ENCODE results near the gene RAI1.
A peak's percentile ranks its signal among the peaks of the same experiment; 100 is the strongest.
"Not testable (repeated sequence)": the region's sequence is repeated elsewhere in the genome, so short reads cannot be mapped to it uniquely, and the experiment has no call there.

RAI1 gene

DNA sequence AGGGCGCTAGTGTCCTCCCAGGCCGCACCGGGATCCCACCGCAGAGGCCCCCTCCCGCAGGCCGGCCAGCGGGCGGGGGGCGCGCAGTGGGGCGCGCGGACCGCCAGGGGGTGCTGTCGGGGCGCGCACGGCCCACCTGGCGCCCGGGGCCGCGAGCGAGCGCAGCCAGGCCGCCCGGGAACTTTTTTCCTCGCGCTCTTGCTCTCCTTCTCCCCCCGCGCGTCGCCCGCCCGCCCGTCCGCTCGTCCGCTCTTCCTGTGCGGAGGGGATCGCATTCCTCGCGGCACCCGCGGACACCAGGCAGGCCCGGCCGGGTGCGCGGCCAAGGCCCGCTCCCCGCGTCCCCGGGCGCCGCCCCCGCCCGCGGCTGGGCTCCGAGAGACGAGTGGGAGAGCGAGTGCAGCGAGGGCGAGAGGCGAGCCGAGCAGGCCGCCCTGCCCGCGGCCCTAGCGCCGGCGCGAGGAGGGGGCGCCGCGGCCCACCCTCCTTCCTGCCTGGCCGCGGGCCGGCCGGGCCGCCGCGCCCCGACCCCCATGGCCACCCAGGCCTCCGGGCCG lies at the start of gene RAI1:
Gene RAI1, plus strand, starts transcription at position 272 of the 557 bp plus-strand sequence. CDS start 111,491 bp downstream, outside the sequence.
- DNase-seq = peak; percentile 43

GRCh38 chr17:17632690-17633089 lies 48.6 kb upstream of the RAI1 start:
- DNase-seq = not testable (repeated sequence)

- no peak for DNase-seq
Measured at GRCh38 chr17:17633310-17633709, 47.9 kb upstream of the RAI1 start.

- DNase-seq = peak; percentile 21
Measured at GRCh38 chr17:17635126-17635525, 46.1 kb upstream of the RAI1 start.

GRCh38 chr17:17635537-17636271 lies 45.6 kb upstream of the RAI1 start:
- DNase-seq = not testable (repeated sequence)

DNA sequence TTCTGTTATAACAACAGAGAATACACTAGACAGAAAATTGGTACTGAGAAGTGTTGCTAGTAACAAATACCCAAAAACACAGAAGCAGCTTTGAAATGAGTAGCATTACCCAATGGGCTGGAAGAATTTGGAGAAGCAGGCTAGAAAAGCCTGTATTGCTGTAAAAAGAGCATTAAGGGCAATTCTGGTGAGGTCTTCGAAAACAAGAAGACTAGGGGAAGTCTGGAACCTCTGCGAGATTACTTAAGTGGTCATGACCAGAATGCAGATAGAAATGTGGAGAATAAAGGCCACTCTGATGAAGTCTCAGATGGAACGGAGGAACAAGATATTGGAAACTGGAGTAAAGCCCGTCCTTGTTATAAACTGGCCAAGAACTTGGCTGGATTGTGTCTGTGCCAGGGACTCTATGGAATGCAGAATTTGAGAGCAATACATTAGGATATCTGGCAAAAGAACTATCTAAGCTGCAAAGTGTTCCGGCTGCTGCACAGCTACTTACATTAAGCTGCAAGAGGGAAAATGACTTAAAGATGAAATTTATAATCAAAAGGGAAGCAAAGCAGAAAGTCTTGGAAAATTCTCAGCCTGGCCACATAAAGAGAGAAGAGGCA lies 44.9 kb upstream of the RAI1 start:
- no peak for DNase-seq

DNA sequence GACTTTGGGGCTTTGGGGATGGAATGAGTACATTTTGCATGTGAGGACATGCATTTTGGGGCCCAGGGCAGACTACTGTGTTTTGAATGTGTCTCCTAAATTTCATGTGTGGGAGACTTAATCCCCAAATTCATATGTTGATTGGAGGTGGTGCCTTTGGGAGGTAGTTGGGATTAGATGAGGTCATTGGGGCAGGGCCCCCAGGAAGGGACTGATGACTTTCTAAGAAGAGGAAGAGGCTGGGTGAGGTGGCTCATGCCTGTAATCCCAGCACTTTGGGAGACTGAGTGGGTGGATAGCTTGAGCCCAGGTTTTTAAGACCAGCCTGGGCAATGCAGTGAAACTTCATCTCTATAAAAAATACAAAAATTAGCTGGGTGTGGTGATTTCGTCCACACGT lies 42.8 kb upstream of the RAI1 start:
- no peak for DNase-seq

DNA sequence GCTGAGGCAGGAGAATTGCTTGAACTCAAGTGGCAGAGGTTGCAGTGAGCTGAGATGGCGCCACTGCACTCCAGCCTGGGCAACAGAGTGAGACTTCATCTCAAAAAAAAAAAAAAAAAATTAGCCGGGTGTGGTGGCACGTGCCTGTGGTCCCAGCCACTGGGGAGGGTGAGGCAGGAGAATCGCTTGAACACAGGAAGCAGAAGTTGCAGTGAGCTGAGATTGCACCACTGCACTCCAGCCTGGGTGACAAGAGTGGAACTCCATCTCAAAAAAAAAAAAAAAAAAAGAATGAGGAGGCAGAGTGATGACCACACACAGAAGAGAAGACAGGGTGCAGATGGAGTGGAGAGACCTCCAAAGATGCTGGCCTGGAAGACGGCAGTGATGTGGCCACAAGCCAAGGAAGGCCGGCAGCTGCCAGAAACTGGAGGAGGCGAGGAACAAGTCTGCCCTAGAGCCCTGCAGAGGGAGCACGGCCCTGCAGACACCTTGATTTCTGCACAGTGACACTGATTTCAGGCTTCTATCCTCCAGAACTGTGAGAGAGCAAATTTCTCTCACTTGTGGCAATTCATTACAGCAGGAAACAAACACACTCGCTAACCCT lies 41.5 kb upstream of the RAI1 start:
- not testable (repeated sequence) for DNase-seq

DNA sequence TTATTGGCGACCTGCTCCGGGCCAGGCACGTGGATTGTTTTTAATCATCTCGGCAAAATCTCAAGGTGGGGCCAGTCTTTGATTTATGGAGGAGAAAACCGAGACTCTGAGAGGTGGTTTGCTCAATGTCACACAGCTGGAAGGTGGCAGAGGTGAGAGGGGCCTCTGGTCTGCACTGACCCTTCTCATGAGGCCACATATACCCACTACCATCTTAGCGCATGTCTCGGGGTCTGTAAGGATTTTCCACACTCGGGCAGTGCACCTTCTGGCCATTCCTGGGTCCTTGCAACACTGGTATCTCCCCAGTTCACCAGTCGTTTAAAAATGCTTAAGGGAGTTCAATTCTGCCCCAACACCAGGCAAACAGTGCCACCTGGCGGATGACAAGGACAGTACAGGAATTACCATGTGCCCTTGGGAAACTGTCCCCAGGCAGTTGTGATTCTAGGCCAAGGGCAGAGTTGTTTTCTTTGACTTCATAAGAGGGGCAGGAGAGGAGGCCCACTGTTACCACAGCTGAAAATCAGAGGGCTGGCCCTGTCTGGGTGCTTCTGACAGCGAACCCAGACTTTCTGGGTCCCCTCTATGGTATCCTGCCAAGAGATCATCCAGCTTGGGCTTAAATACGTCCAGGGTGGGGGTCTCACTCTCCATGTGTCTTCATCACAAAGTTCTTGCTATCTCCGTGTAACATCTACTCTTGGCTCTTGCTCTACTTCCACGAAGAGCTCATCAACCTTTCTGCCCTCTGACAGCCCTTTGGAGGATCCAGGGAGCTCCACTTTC lies 39.4 kb upstream of the RAI1 start:
- DNase-seq = peak; percentile 71

GRCh38 chr17:17645148-17645547 lies 36.1 kb upstream of the RAI1 start:
- not testable (repeated sequence) for DNase-seq

DNA sequence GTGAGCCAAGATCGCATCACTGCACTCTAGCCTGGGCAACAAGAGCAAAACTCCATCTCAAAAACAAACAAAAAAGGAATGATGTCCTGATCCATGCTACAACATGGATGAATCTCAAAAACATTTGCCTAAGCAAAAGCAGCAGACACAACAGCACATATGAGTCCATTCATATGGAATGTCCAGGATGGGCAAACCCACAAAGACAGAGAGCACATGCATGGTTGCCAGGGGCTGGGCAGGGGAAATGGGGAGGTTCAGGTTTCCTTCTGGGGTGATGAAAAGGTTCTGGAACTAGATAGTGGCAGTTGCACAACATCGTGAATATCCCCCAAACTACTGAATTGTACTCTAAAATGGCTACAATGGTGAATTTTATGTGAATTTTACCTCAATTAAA lies 35.3 kb upstream of the RAI1 start:
- DNase-seq = no peak

GRCh38 chr17:17647524-17648178 lies 33.6 kb upstream of the RAI1 start:
- no peak for DNase-seq

- no peak for DNase-seq
Measured at GRCh38 chr17:17648762-17649161, 32.5 kb upstream of the RAI1 start.

- DNase-seq = no peak
Measured at GRCh38 chr17:17650959-17651358, 30.3 kb upstream of the RAI1 start.

DNA sequence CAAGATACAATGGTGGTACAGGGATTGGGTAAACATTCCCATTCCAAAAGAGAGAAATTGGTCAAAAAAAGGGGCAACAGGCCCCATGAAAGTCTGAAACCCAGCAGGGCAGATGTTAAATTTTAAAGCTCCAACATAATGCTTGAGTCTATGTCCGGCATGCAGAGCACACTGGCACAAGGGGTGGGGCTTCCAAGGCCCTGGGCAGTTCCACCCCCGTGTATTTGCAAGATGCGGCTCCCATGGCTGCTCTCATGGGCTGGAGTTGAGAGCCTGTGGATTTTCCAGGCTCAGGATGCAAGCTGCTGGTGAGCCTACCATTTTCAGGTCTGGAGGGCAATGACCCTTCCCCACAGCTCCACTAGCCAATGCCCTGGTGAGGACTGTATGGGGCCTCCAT lies 27.9 kb upstream of the RAI1 start:
- DNase-seq = no peak

DNA sequence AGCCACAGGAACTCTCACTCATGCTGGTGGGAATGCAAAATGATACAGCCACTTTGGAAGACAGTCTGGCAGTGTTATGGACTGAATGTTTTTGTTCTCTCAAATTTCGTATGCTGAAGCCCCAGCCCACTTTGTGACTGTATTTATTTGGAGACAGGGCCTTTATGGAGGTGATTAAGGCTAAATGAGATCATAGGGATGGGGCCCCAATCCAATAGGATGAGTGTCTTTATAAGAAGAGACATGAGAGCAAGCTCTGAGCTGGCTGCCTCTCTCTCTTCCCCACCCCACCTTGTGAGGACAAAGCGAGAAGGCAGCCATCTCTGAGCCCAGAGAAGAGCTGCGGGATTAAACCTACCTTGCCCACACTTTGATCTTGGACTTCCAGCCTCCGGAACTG lies 21.9 kb upstream of the RAI1 start:
- DNase-seq = no peak

- DNase-seq = no peak
Measured at GRCh38 chr17:17661134-17661533, 20.1 kb upstream of the RAI1 start.

DNA sequence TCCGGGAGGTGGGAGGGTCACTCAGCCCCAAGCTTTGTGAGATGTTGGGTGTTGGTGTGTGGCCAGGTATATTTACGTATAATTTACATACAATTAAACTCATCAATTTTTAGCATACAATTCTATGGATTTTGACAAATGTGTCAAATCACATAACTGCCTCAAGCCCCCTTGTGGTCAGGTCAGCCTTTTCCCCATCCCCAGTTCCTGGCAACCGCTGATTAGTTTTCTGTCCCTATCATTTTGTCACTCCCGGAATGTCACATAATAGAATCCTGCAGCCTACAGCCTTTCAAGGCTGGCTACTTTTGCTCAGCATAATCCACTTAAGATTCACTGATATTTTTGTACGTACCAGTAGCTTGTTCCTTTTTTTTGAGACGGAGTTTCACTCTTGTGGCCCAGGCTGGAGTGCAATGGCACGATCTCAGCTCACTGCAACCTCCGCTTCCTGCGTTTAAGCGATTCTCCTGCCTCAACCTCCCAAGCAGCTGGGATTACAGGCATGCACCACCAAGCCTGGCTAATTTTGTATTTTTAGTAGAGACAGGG lies 19.3 kb upstream of the RAI1 start:
- DNase-seq = no peak

DNA sequence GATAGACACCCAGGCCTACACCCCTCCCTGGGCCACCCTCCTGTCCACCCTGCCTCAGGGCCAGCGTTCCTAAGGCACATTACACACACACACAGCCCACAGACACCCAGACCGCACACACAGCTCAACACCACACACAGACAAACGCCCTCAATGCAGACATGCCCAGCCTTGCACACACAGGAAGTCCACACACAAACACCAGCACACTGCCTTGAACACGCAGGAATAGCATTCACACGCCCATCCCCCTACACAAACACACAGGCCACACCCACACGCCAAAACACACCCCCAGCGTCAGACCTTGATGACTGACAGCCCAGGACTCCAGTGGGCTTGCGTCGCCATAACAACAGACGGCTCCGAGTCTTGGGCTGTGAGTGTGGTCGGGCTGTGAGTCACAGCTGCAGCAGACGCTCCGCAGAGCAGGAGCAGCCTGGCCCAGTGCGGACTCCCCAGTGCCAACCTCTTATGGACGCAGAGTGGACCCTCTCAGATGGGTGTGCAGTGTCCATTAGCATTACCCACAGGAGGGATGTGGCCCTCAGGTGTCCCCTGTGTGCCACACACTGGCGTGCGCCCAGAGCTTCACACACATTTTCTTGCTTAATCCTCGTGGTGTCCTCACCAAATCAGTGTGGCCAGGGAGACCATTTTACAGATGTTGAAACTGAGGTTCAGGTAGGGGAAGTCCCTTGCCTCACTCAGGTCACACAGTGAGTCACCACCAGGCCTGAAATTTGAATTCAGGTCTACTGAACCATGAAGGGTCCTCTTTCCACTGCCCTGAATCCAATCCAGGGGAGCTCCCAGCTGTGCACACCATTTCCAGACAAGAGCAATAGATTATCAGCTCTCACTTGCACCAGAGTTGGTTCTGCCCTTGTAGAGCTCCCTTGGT lies 17.8 kb upstream of the RAI1 start:
- peak; percentile 73 for DNase-seq

GRCh38 chr17:17664064-17664452 lies 17.2 kb upstream of the RAI1 start:
- DNase-seq = no peak

DNA sequence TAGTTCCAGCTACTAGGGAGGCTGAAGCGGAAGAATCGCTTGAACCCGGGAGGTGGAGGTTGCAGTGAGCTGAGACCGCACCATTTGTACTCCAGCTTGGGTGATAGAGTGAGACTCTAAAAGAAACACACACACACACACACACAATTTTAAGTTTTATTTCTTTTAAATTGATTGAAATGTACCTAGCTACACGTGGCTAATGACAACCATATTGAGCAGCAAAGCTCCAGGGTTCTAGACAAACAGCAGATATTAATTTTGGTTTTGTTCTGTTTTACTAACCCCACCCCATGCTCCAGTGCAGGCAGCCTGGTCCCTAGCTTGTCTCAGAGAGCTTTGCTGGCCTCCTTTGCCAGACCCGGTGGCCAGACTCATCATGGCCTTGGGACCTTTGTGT lies 16.0 kb upstream of the RAI1 start:
- DNase-seq = no peak

Data from NCI-H1694 treated with DMSO at 0.1 percent for 48 hours (cell line).